ENCODE data around the gene OAS2. TPM values are rescaled to one million over a fixed set of nuclear protein-coding genes. Genes with fewer than 3 reads are reported as not detected.

Gene OAS2
- total and polyA plus RNA-seq, 9 of the 15 experiments (the other 6 are each of a cell fraction or from before 2014, with no cell fraction given), result 0.13 to 0.85 TPM; not detected in 7

GRCh38 chr12:113014565-113014964 lies 36.2 kb downstream of the OAS2 start:
- Histone ChIP-seq H3K36me3 (ENCODE audit: control insufficient read depth, insufficient read depth, low read length) (no peaks in the 10 kb centered on the region), H4K20me1 (replicated peaks; ENCODE audit: control insufficient read depth, insufficient read depth, low read length) (no peaks in the 10 kb centered on the region; the same call in 1 of the 2 replicates), H3K9ac (ENCODE audit: insufficient read depth in 1 of 2, low read depth in 2 of 2, low read length in 2 of 2) (no peak overlapping the region), H3K27me3 (ENCODE audit: control insufficient read depth in 2 of 2, insufficient read depth in 2 of 2, low read length in 2 of 2) (peaks cover 3 to 35% of the 10 kb centered on the region in 2 experiments; a peak in 3 of 5 replicates), H2AFZ (ENCODE audit: low read depth, low read length) (no peak overlapping the region), H3K9me3 (replicated peaks; ENCODE audit: control insufficient read depth, insufficient read depth, low read depth, low read length) (no peaks in the 10 kb centered on the region), H3K4me1 (replicated peaks in 1 of 2; ENCODE audit: control insufficient read depth in 2 of 2, insufficient read depth in 2 of 2, low read length in 2 of 2) (no peaks in the 10 kb centered on the region), H3K4me2 (ENCODE audit: insufficient read depth, low read length) (no peak overlapping the region), H3K27ac (ENCODE audit: extremely low read depth, low read depth, low read length) (no peak overlapping the region), H3K79me2 (ENCODE audit: control insufficient read depth, insufficient read depth, low read length) (no peaks in the 10 kb centered on the region), H3K4me3 (no peak overlapping the region), H3K9me1 (ENCODE audit: control insufficient read depth, insufficient read depth, low read length) (no peaks in the 10 kb centered on the region)
- POLR2A ChIA-PET, result no interaction called here
- no peak for TF ChIP-seq ZNF507 (tag; conservative IDR thresholded peaks at IDR 0.05)
- TF ChIP-seq ZBTB1 (CRISPR knock-in tag; IDR thresholded peaks at IDR 0.05; ENCODE audit: borderline replicate concordance, low read depth), result no peak
- no peak for TF ChIP-seq U2AF1 (optimal IDR thresholded peaks at IDR 0.05; ENCODE audit: low read depth, low read length)
- TF ChIP-seq HNRNPUL1 (IDR thresholded peaks at IDR 0.05; ENCODE audit: low read length), result no peak
- TF ChIP-seq ZNF146 (CRISPR knock-in tag; IDR thresholded peaks at IDR 0.05; ENCODE audit: unreplicated experiment), result no peak
- TF ChIP-seq CREB1 (IDR thresholded peaks at IDR 0.05), result no peak
- TF ChIP-seq CREB1 (CRISPR knock-in tag; IDR thresholded peaks at IDR 0.05), result no peak
- TF ChIP-seq ZNF263 (CRISPR knock-in tag; IDR thresholded peaks at IDR 0.05; ENCODE audit: borderline replicate concordance), result no peak
- TF ChIP-seq KLF6 (CRISPR knock-in tag; IDR thresholded peaks at IDR 0.05; ENCODE audit: borderline replicate concordance), result no peak
- no peak for TF ChIP-seq GATA2 (CRISPR knock-in tag; IDR thresholded peaks at IDR 0.05)
- TF ChIP-seq ARID1B (IDR thresholded peaks at IDR 0.05), result no peak
- intact Hi-C loops (cut with micrococcal nuclease), result no loop called here
- DNase-seq (ENCODE audit: extremely low read depth in 1 of 4, low spot score in 3 of 4) (no peak), ATAC-seq (no peak), FAIRE-seq (no peak)
- no TSS peak for BruUV-seq (replicated peaks)
- in situ Hi-C loops (cut with MboI), result no loop called here
- CTCF ChIA-PET (ENCODE audit: low intra/inter-chr PET ratio), result no interaction called here
- 0% methylated on average over 9 of the region's 9 CpGs for WGBS (ENCODE audit: insufficient coverage, low coverage, missing lambda C conversion rate)
